Coronary artery (tissue), 2 donors: ENCODE data around the gene MOGAT2.

ENCODE experiments used
- DNase-seq: peaks from one replicate; pipeline ENCODE4 v3.0.0-alpha.2; 2017; ENCODE audit warnings: low spot score
- H3K27ac ChIP-seq, 2 donors: fragments of 200-600 bp; sonication (generic); one replicate each; pipeline ENCODE4 v1.5.1; 2016 to 2019
- H3K4me3 ChIP-seq: fragments of 200-600 bp; sonication (generic); 2 replicates; pipeline ENCODE4 v1.5.1; 2016; ENCODE audit warnings: mild to moderate bottlenecking, moderate library complexity
- TF ChIP-seq, protein P1 (sequence below): fragments of 200-600 bp; sonication (generic); IDR thresholded peaks from one replicate; pipeline ENCODE4 v1.5.1; 2019; ENCODE audit warnings: antibody characterized with exemption

MOGAT2 gene

DNA sequence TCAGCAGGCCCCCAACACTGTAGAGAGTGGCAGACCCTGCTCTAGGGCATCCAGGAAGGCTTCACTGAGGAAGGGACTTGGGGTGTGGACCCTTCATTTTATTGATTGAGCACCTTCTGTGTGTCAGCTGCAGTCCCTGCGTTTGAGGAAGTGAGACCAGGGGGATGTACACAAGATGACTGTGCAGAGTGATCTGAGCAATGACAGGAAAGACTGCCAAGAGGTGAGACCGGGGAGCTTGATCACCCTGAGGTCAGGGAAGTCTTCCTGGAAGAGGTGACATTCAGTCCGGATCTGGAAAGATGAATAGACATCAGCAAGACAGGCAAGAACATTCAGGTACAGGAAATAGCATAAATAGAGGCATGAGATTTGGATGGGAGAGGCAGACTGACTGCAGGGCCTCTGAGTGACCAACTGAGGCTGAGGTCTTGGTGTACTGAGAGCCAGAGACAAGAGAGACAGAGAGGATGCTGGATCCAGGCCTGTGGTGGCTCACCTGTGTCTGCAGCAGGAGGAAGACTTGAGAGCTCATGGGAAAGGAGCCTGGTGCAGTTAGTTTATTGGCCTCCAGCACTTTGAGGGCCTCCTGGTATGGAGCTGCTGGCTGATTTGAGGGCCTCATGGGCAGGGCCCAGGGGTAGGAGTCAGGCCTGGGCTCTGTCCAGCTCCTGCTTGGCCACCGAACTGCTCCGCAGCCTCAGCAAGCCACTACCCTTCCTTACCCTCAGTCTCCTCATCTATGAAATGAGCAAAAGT is 56.1 kb downstream of the MOGAT2 start:
- TF ChIP-seq, protein P1, sequence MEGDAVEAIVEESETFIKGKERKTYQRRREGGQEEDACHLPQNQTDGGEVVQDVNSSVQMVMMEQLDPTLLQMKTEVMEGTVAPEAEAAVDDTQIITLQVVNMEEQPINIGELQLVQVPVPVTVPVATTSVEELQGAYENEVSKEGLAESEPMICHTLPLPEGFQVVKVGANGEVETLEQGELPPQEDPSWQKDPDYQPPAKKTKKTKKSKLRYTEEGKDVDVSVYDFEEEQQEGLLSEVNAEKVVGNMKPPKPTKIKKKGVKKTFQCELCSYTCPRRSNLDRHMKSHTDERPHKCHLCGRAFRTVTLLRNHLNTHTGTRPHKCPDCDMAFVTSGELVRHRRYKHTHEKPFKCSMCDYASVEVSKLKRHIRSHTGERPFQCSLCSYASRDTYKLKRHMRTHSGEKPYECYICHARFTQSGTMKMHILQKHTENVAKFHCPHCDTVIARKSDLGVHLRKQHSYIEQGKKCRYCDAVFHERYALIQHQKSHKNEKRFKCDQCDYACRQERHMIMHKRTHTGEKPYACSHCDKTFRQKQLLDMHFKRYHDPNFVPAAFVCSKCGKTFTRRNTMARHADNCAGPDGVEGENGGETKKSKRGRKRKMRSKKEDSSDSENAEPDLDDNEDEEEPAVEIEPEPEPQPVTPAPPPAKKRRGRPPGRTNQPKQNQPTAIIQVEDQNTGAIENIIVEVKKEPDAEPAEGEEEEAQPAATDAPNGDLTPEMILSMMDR, result no peak
- DNase-seq, result no peak
- no peak overlapping the region for H3K27ac ChIP-seq
- H3K4me3 ChIP-seq, result no peak overlapping the region

DNA sequence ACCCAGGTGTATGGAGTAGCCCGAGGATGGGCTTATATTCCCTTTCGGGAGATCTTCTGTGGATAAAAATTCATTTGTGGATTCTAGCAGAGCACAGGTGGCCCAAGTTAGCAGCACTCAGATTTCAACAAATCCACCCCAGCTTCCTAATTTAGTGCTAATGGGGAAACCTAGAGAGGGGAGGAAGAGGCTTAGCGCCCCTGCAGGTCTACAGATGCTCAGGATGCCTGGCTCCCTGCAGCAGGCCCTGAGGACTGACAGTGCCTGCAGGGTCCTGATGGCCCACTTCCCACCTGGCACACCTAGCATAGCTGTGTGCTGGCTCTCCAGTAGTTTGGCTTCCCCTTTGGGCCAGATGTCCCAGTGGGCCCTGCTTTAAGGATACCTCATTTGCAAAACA is 57.4 kb downstream of the MOGAT2 start:
- H3K27ac ChIP-seq, result no peak overlapping the region
- DNase-seq, result no peak
- TF ChIP-seq, protein P1, result no peak
- no peak overlapping the region for H3K4me3 ChIP-seq

DNA sequence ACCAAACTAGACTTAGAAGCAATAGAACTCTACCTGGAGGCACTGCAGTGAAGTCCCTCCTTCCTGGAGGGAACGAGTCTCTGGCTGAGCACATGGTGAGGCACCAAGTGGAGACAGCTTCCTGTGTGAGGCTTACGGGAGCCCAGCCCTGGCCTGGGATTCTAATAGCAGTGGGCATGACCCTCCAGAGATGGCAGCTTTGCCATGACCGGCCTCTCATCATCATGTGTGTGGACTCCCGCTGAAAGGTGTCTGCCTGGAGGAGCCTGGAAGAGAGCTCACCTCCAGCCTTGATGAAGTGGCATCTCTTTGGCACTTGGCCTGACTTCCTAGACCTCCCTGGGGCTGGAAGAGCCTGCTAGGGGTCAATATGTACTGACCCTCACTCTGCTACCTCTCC is 58.9 kb downstream of the MOGAT2 start:
- H3K4me3 ChIP-seq, result no peak overlapping the region
- TF ChIP-seq, protein P1, result no peak
- H3K27ac ChIP-seq, result no peak overlapping the region
- DNase-seq, result no peak

DNA sequence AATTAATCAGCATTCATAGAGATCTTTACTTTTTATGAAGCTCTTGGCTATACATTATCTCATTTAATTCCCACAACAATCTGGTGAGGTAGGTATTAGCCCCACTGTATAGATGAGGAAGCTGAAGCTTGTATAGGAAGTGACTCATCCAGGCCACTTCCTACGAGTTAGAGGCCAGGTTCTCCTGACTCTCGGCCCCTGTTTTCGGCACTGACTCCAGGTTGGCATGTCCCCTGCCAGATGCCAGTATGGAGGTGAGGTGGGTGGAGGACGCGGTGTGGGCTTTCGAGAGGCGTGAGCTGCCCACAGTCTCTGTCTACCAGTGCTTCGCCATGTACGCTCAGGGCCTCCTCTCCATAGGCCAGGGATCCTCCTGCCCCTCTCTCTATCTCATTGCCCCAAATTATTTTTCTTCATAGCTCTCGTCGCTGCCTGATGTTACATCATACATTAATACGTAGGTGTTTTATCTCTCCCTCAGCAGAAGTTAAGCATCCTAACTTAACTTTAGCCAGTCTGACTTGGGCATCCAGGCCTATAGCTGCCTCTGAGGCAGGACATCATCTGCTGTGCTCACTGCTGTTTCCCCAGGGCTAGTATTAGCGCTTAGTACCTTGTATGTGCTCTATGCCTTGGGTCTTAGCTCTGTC is 59.9 kb downstream of the MOGAT2 start:
- no peak for DNase-seq
- Histone ChIP-seq H3K27ac (no peak overlapping the region), H3K4me3 (no peak overlapping the region)
- TF ChIP-seq, protein P1, result no peak

DNA sequence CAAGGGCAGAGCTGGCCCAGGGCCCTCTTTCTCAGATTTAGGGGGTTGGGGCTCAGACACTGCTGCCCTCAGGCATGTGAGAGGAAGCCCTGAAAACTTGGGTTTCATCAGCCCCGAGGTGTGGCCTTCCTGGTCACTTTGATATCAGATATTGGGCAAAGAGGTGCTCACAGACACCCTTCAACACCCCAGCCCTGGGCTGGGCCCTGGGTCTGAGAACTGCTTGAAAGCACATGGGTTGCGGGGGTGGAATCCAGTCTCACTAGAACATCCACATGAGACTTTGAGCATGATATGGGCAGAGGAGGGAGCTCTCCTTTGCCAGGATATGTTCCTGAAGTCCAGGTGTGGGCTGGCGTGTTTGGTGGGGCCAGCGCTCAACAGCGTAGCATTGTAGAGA is 61.3 kb downstream of the MOGAT2 start:
- no peak overlapping the region for H3K27ac ChIP-seq
- TF ChIP-seq, protein P1, result no peak
- no peak overlapping the region for H3K4me3 ChIP-seq
- DNase-seq, result no peak

DNA sequence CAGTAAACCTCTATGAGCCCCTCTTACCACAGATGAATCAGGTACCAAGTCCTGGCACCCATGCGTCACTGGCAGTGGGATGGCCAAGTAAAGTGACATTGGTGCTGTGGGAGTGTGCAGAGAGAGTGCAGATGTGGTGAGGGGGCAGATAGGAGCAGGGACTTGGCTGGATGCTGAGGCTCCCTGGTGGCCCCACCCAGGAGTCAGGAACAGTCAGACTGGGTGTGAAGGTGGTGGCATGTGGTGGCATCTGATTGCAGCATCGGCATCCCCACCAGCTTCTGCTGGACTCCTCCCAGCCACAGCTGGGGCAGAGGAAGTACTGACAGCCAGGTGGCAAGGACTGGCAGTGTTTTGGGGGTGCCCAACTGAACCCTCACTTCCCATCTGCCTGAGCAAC is 62.3 kb downstream of the MOGAT2 start:
- no peak for DNase-seq
- Histone ChIP-seq H3K27ac (no peak overlapping the region), H3K4me3 (no peak overlapping the region)
- TF ChIP-seq, protein P1, result no peak

DNA sequence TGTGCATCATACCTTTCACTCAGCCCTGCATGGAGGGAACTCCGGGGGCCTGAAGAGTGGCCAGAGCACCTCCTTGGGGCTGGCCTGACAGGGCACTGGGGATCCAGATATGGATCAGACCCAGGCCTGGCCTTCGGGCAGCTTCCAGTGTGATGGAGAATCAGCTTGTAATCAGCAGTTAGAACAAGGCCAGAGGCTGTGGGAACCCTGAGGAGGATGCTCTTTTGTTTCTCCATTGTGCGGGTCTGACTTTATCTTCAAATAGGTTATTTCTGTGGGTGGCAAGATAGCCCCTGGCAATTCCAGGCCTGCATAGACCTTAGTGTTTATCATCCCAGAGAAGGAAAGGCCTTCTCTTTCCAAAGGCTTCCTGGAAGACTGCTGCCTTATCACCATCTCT is 63.2 kb downstream of the MOGAT2 start:
- H3K4me3 ChIP-seq, result no peak overlapping the region
- no peak for DNase-seq
- H3K27ac ChIP-seq, result no peak overlapping the region
- TF ChIP-seq, protein P1, result no peak
